Suprapubic skin (tissue), 4 donors: Measurements from ENCODE around the gene BMPR1B. TPM values are rescaled to one million over a fixed set of nuclear protein-coding genes. Genes with fewer than 3 reads are reported as not detected.

ENCODE experiments used
- DNase-seq, 2 donors: peaks; one replicate each; pipeline ENCODE4 v3.0.0-alpha.2; 2019; ENCODE audit warnings: low spot score in 2 of 2
- H3K27ac ChIP-seq: fragments of 200-600 bp; sonication (generic); one replicate; pipeline ENCODE4 v1.5.1; 2019
- H3K27me3 ChIP-seq: fragments of 200-600 bp; sonication (generic); one replicate; pipeline ENCODE4 v1.5.1; 2019
- H3K36me3 ChIP-seq: fragments of 200-600 bp; sonication (generic); one replicate; pipeline ENCODE4 v1.5.1; 2019
- H3K4me1 ChIP-seq: fragments of 200-600 bp; sonication (generic); one replicate; pipeline ENCODE4 v1.5.1; 2019
- H3K4me3 ChIP-seq: fragments of 200-600 bp; sonication (generic); one replicate; pipeline ENCODE4 v1.5.1; 2019; ENCODE audit warnings: mild to moderate bottlenecking
- H3K9me3 ChIP-seq: fragments of 200-600 bp; sonication (generic); one replicate; pipeline ENCODE4 v1.5.1; 2019
- EP300 ChIP-seq: sonication (generic); formaldehyde crosslinking; IDR thresholded peaks from one replicate; pipeline ENCODE4 v1.6.1; 2017; ENCODE audit warnings: antibody characterized with exemption
- POLR2A ChIP-seq, 2 donors: fragments of 450-650 bp; IDR thresholded peaks; one replicate each; pipeline ENCODE4 v1.6.1; 2017; ENCODE audit warnings: antibody characterized with exemption in 2 of 2, mild to moderate bottlenecking in 2 of 2, moderate library complexity in 2 of 2
- POLR2AphosphoS5 ChIP-seq, 3 donors: sonication (generic); formaldehyde crosslinking; IDR thresholded peaks; one replicate each; pipeline ENCODE4 v1.6.1; 2017; ENCODE audit warnings: antibody characterized with exemption in 3 of 3
- WGBS: methylation state at CpG from one replicate; pipeline ENCODE4 v1.1.5; 2018; 5-methylcytosine and 5-hydroxymethylcytosine counted together
- total RNA-seq, 4 donors: library from RNA; depleted of rRNA; stranded (reverse); fragments of >200 nt; gene quantifications; one replicate each; pipeline ENCODE4 v1.1.0, GENCODE V29; 2016
- TF ChIP-seq, protein P1 (sequence below), 2 donors: fragments of 200-600 bp in 1 of 2; fragments of 450-650 bp in 1 of 2; sonication (generic) in 1 of 2; IDR thresholded peaks; one replicate each; pipeline ENCODE4 v1.5.1; 2016 to 2019; ENCODE audit warnings: antibody characterized with exemption in 2 of 2, mild to moderate bottlenecking in 1 of 2, moderate library complexity in 1 of 2

Gene BMPR1B
- total RNA-seq, 4 donors from 2014 or later: 0.38 to 1.2 (median 0.75) TPM

DNA sequence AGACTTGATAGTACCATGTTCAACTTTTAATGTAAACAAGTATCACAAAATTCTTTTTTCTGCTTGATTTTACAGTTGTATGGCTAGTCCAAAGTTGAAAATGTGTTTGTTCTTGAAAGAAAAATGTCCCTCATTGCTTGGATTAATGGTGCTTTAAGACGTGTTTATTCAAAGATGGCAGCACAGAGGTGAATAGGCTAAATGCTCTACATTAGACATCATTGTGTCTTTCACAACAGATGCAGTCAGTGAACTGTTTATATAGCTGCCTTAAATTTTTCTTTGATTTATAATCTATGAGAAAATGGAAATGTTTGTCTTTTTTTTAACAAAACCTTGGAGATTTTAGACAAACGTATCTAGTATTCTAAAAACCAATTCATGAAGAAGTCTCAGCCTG is 137.3 kb downstream of the BMPR1B start:
- Histone ChIP-seq H3K27me3 (no peaks in the 10 kb centered on the region), H3K4me1 (no peaks in the 10 kb centered on the region), H3K9me3 (no peaks in the 10 kb centered on the region), H3K27ac (no peak overlapping the region), H3K4me3 (no peak overlapping the region), H3K36me3 (no peaks in the 10 kb centered on the region)
- 85% methylated on average over 2 of the region's 2 CpGs for whole genome bisulfite sequencing
- no peak for TF ChIP-seq EP300
- TF ChIP-seq, protein P1, sequence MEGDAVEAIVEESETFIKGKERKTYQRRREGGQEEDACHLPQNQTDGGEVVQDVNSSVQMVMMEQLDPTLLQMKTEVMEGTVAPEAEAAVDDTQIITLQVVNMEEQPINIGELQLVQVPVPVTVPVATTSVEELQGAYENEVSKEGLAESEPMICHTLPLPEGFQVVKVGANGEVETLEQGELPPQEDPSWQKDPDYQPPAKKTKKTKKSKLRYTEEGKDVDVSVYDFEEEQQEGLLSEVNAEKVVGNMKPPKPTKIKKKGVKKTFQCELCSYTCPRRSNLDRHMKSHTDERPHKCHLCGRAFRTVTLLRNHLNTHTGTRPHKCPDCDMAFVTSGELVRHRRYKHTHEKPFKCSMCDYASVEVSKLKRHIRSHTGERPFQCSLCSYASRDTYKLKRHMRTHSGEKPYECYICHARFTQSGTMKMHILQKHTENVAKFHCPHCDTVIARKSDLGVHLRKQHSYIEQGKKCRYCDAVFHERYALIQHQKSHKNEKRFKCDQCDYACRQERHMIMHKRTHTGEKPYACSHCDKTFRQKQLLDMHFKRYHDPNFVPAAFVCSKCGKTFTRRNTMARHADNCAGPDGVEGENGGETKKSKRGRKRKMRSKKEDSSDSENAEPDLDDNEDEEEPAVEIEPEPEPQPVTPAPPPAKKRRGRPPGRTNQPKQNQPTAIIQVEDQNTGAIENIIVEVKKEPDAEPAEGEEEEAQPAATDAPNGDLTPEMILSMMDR (IDR thresholded peaks at IDR 0.05): no peak
- no peak for TF ChIP-seq POLR2AphosphoS5 (IDR thresholded peaks at IDR 0.05)
- no peak for TF ChIP-seq POLR2A (IDR thresholded peaks at IDR 0.05)
- DNase-seq: no peak

DNA sequence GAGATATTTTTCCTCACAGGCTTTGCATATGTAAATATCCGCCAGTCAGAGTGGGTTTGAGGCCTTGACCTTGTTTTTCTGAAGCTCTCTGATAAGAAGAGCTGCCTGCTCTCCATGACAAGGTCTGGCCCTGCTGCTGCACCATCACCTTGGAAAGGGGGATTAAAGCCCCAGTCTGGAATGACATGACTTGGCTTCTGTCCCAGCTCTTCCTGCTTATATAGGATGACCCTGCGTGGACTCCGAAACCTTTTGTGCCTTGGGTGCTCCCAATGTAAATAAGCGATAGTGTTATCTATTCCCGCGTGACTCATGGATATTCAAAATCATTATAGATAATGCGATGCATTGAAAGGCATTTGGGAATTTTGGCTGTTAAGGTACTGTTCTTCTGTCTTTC is 139.3 kb downstream of the BMPR1B start:
- no peaks in the 10 kb centered on the region for H3K9me3 ChIP-seq
- no peaks in the 10 kb centered on the region for H3K4me1 ChIP-seq
- no peaks in the 10 kb centered on the region for H3K27me3 ChIP-seq
- TF ChIP-seq POLR2A (IDR thresholded peaks at IDR 0.05): no peak
- no peak for TF ChIP-seq POLR2AphosphoS5 (IDR thresholded peaks at IDR 0.05)
- no peak overlapping the region for H3K4me3 ChIP-seq
- no peaks in the 10 kb centered on the region for H3K36me3 ChIP-seq
- WGBS: 92% methylated on average over 7 of the region's 7 CpGs
- DNase-seq: no peak
- no peak overlapping the region for H3K27ac ChIP-seq

DNA sequence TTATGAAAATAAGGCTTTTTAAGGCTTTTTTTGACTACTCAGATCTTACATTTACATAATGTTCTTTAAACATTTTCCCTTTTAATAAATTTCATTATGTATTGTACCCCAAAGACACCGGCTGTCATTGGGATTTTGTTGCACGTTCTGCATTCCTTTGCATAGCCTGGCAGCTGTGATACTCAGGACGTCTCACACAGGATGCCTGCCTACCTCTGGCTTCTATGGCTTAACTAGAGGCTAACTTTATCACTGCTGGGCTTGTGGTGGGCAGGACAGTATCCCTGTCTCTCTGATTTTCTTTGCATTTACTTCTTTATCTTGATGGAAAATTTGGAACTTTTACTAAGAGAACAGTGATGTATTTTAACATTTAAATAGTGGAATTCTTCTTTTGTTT is 147.8 kb downstream of the BMPR1B start:
- H3K27me3 ChIP-seq: no peaks in the 10 kb centered on the region
- 49% methylated on average over 3 of the region's 3 CpGs for WGBS
- H3K27ac ChIP-seq: no peak overlapping the region
- no peaks in the 10 kb centered on the region for H3K4me1 ChIP-seq
- TF ChIP-seq POLR2AphosphoS5 (IDR thresholded peaks at IDR 0.05): no peak
- TF ChIP-seq, protein P1 (IDR thresholded peaks at IDR 0.05): no peak
- TF ChIP-seq POLR2A (IDR thresholded peaks at IDR 0.05): no peak
- TF ChIP-seq EP300: no peak
- H3K4me3 ChIP-seq: no peak overlapping the region
- DNase-seq: no peak
- no peaks in the 10 kb centered on the region for H3K36me3 ChIP-seq
- no peaks in the 10 kb centered on the region for H3K9me3 ChIP-seq

DNA sequence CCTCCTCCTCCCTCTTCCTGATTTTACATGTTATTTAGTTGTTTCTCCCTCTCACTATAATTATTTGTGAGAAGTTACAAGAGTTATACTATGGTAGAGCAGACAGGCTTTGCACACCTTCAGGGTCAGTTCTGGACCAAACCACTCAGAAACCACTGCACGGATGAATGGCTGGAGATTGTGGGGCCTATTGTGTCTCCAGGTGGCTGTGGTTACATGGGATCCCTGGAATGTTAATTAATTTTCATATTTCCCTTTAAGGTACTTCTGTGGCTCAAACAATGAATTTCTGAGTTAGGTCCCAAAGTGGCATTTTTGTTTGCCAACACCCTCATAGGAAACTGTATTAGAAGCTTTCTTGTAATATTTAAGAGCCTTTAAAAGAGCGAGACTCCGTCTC is 151.9 kb downstream of the BMPR1B start:
- H3K36me3 ChIP-seq: no peaks in the 10 kb centered on the region
- no peak for DNase-seq
- no peaks in the 10 kb centered on the region for H3K4me1 ChIP-seq
- H3K9me3 ChIP-seq: no peaks in the 10 kb centered on the region
- H3K4me3 ChIP-seq: no peak overlapping the region
- no peaks in the 10 kb centered on the region for H3K27me3 ChIP-seq
- 85% methylated on average over 3 of the region's 3 CpGs for WGBS
- H3K27ac ChIP-seq: no peak overlapping the region
- no peak for TF ChIP-seq POLR2A (IDR thresholded peaks at IDR 0.05)
- TF ChIP-seq POLR2AphosphoS5 (IDR thresholded peaks at IDR 0.05): no peak
- TF ChIP-seq, protein P1 (IDR thresholded peaks at IDR 0.05): no peak

DNA sequence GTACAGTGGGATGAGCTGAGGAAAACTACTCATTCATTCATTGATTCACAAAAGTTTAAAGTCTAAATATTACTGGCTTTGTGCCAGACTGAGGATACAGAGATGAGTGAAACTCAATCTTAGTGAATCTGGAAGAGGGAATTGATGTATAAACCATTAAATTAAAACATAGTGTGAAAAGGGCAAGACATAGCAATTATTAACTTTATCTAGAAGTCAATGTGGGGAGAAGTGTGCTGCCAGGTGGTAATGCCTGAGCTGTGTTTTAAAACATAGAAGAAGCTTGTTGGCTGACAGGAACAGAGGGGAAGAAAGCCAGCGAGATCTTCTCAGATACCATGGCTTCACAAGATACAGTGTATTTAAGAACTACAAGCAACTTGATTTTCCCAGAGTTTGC is 153.4 kb downstream of the BMPR1B start:
- Histone ChIP-seq H3K4me3 (no peak overlapping the region), H3K27me3 (no peaks in the 10 kb centered on the region), H3K27ac (no peak overlapping the region), H3K36me3 (no peaks in the 10 kb centered on the region), H3K4me1 (no peaks in the 10 kb centered on the region), H3K9me3 (no peaks in the 10 kb centered on the region)
- WGBS: 84% methylated on average over 1 of the region's 1 CpG
- no peak for DNase-seq
- TF ChIP-seq POLR2A (IDR thresholded peaks at IDR 0.05) (no peak), POLR2AphosphoS5 (IDR thresholded peaks at IDR 0.05) (no peak), EP300 (no peak)
- TF ChIP-seq, protein P1 (IDR thresholded peaks at IDR 0.05): no peak

DNA sequence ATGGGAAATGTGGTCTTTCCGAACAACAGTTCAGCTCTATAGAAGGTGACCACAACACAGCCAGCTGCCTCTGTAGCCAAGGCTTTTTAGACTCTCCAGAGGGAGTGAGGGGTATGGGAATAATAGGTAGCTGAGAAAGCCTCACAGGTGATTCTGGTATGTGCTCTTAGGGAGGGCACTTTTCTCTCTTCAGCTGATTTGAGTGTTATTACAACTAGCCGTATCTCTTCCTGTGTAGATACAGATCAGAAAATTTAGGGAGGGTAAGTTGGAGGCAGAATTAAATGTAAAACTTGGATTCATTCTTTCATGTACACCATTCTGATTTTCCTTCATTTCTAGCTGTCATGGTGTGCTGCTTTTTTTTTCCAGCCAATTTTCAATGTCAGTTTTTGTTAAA is 154.9 kb downstream of the BMPR1B start:
- no peak for DNase-seq
- H3K27me3 ChIP-seq: no peaks in the 10 kb centered on the region
- H3K9me3 ChIP-seq: peaks cover 10% of the 10 kb centered on the region
- no peaks in the 10 kb centered on the region for H3K4me1 ChIP-seq
- TF ChIP-seq, protein P1 (IDR thresholded peaks at IDR 0.05): no peak
- no peaks in the 10 kb centered on the region for H3K36me3 ChIP-seq
- no peak overlapping the region for H3K4me3 ChIP-seq
- H3K27ac ChIP-seq: no peak overlapping the region
- 87% methylated on average over 2 of the region's 2 CpGs for WGBS
